Upper lobe of left lung (tissue), 4 donors: ENCODE measurements around the gene RPIA.

Source experiments
- EP300 ChIP-seq, 4 donors: sonication (generic); formaldehyde crosslinking; IDR thresholded peaks; one replicate each; pipeline ENCODE4 v1.5.1; 2017; ENCODE audit warnings: antibody characterized with exemption in 4 of 4, control low read depth in 2 of 4
- POLR2A ChIP-seq, 4 donors: fragments of 450-650 bp; IDR thresholded peaks; one replicate each; pipeline ENCODE4 v1.5.1; 2016 to 2017; ENCODE audit warnings: antibody characterized with exemption in 4 of 4, mild to moderate bottlenecking in 2 of 4
- POLR2AphosphoS5 ChIP-seq, 2 donors: sonication (generic); formaldehyde crosslinking; IDR thresholded peaks; one replicate each; pipeline ENCODE4 v1.5.1; 2017; ENCODE audit warnings: antibody characterized with exemption in 2 of 2
- TF ChIP-seq, protein P1 (sequence below), 6 experiments: fragments of 450-650 bp in 4 of 6; fragments of 200-600 bp in 2 of 6; sonication (generic) in 2 of 6; IDR thresholded peaks; one replicate each; pipeline ENCODE4 v1.5.1; 2016 to 2019; ENCODE audit warnings: antibody characterized with exemption in 6 of 6

DNA sequence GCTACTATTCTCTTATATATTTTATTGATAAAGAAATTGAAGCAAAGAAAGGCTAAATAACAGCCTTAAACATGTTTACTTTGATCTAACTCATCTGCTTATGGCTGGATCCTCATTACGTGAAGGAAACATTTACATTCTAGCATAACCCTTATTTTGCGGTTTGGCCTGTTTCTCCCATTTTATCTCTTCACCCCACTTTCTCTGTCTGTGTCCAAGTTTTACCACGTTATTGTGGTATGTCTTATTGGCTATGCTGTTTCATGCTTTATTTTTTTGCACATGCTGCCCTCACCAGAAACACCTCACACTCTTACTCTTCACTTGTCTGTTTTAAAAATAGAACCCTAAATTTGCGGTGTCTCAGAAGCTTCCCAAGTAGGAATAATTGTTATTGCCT is 78.5 kb downstream of the RPIA start:
- TF ChIP-seq, protein P1, sequence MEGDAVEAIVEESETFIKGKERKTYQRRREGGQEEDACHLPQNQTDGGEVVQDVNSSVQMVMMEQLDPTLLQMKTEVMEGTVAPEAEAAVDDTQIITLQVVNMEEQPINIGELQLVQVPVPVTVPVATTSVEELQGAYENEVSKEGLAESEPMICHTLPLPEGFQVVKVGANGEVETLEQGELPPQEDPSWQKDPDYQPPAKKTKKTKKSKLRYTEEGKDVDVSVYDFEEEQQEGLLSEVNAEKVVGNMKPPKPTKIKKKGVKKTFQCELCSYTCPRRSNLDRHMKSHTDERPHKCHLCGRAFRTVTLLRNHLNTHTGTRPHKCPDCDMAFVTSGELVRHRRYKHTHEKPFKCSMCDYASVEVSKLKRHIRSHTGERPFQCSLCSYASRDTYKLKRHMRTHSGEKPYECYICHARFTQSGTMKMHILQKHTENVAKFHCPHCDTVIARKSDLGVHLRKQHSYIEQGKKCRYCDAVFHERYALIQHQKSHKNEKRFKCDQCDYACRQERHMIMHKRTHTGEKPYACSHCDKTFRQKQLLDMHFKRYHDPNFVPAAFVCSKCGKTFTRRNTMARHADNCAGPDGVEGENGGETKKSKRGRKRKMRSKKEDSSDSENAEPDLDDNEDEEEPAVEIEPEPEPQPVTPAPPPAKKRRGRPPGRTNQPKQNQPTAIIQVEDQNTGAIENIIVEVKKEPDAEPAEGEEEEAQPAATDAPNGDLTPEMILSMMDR (IDR thresholded peaks at IDR 0.05), result no peak
- TF ChIP-seq POLR2A (IDR thresholded peaks at IDR 0.05) (no peak), POLR2AphosphoS5 (IDR thresholded peaks at IDR 0.05) (no peak), EP300 (IDR thresholded peaks at IDR 0.05) (no peak)
